Measurements from ENCODE around the gene UNC5CL.

GRCh38 chr6:41027241-41027640, 11.8 kb downstream of the UNC5CL start:
- no peak for TF ChIP-seq EZH2 (IDR thresholded peaks at IDR 0.05; ENCODE audit: low read length)
- TF ChIP-seq, protein P1, sequence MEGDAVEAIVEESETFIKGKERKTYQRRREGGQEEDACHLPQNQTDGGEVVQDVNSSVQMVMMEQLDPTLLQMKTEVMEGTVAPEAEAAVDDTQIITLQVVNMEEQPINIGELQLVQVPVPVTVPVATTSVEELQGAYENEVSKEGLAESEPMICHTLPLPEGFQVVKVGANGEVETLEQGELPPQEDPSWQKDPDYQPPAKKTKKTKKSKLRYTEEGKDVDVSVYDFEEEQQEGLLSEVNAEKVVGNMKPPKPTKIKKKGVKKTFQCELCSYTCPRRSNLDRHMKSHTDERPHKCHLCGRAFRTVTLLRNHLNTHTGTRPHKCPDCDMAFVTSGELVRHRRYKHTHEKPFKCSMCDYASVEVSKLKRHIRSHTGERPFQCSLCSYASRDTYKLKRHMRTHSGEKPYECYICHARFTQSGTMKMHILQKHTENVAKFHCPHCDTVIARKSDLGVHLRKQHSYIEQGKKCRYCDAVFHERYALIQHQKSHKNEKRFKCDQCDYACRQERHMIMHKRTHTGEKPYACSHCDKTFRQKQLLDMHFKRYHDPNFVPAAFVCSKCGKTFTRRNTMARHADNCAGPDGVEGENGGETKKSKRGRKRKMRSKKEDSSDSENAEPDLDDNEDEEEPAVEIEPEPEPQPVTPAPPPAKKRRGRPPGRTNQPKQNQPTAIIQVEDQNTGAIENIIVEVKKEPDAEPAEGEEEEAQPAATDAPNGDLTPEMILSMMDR (optimal IDR thresholded peaks at IDR 0.05 in 1 of 3, IDR thresholded peaks at IDR 0.05 in 1 of 3, conservative IDR thresholded peaks at IDR 0.05 in 1 of 3; ENCODE audit: extremely low read depth in 1 of 3, insufficient read depth in 2 of 3, low read length in 3 of 3) = no peak

Measured in keratinocyte (primary cell).